Measurements from ENCODE around the gene ZDHHC11B. TPM values are rescaled to one million over a fixed set of nuclear protein-coding genes. Genes with fewer than 3 reads are reported as not detected.
"Not testable (repeated sequence)": the region's sequence is repeated elsewhere in the genome, so short reads cannot be mapped to it uniquely, and the experiment has no call there.

The ZDHHC11B gene
- total RNA-seq, 2 donors from 2014 or later, result 0.55 to 3.0 TPM

DNA sequence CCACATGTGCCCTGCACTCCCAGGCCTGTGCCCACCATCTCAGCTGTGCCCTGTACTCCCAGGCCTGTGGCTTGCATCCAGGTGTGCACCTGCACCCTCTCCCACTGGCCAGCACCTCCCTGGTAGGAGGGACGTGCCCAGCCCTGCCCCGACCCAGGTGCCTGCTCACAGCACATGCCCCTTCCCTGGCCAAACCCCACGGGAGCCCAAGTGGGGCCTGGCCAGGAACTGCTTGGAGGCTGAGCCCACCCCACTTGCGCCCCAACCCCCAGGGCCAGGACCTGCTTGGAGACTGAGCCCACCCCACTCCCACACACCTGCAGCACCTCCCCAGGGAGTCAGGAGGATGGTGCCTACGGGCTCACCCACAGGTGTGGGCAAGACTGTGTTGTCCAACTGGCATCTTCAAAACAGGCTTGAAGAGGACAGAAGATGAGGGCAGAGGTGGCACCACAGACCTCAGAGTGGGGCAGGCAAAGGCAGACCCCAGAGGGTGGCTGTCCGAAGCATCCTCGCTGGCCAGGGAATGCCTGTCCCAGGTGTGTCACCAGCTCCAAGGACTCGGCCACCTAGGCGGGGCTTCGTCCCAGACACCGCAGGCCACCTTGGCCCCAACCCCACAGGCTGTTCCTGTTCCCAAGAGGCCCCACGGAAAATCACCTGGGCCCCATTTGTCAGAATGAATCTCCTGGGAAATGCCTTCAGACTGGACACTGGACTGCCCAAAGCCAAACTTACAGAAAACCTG is 10.8 kb downstream of the ZDHHC11B start:
- Histone ChIP-seq H3K27ac (no peak overlapping the region), H3K4me3 (no peak overlapping the region), H3K9me3 (no peaks in the 10 kb centered on the region), H3K36me3 (no peaks in the 10 kb centered on the region), H3K27me3 (replicated peaks; ENCODE audit: insufficient read depth) (no peaks in the 10 kb centered on the region), H3K4me1 (replicated peaks) (no peaks in the 10 kb centered on the region)
- WGBS, result 82% methylated on average over 6 of the region's 12 CpGs
- DNase-seq (ENCODE audit: low spot score), result no peak
- intact Hi-C loops (cut with DNase I), result loop anchor here (2.0 to 10.0 kb wide), 2 partner anchors 91 to 121 kb away; partner anchors contain the start of genes BRD9 and TRIP13
- no peak for TF ChIP-seq POLR2A (IDR thresholded peaks at IDR 0.05)
- TF ChIP-seq, protein P1, sequence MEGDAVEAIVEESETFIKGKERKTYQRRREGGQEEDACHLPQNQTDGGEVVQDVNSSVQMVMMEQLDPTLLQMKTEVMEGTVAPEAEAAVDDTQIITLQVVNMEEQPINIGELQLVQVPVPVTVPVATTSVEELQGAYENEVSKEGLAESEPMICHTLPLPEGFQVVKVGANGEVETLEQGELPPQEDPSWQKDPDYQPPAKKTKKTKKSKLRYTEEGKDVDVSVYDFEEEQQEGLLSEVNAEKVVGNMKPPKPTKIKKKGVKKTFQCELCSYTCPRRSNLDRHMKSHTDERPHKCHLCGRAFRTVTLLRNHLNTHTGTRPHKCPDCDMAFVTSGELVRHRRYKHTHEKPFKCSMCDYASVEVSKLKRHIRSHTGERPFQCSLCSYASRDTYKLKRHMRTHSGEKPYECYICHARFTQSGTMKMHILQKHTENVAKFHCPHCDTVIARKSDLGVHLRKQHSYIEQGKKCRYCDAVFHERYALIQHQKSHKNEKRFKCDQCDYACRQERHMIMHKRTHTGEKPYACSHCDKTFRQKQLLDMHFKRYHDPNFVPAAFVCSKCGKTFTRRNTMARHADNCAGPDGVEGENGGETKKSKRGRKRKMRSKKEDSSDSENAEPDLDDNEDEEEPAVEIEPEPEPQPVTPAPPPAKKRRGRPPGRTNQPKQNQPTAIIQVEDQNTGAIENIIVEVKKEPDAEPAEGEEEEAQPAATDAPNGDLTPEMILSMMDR (IDR thresholded peaks at IDR 0.05), result no peak
- no peak for TF ChIP-seq POLR2AphosphoS5 (IDR thresholded peaks at IDR 0.05)

DNA sequence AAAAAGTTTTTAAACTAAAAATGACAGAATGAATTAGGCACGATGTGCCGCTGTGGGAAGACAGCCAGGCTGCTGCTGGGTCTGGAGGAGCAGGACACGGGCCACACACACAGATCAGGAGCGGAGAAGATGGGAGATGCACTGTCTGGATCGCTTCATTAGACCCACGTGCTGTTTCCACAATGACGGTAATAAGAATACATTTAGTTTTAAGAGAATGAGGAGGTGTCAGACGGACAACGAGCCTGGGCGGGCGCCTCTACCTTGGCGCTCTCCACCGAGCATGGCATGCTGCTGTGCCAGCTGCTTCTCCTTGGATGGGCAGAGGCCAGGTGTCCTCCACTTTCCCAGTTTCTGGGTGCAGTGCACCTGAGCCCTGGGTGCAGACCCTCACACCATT is 11.6 kb downstream of the ZDHHC11B start:
- not testable (repeated sequence) for H3K4me1 ChIP-seq (replicated peaks); H3K27me3 ChIP-seq (replicated peaks; ENCODE audit: insufficient read depth); H3K9me3 ChIP-seq; H3K4me3 ChIP-seq; H3K27ac ChIP-seq; DNase-seq (ENCODE audit: low spot score); H3K36me3 ChIP-seq
- 52% methylated on average over 13 of the region's 13 CpGs for WGBS
- intact Hi-C loops (cut with DNase I), result loop anchor here (10.0 kb wide), 1 partner anchor 122 kb away; the partner anchor contains the start of genes BRD9 and TRIP13

DNA sequence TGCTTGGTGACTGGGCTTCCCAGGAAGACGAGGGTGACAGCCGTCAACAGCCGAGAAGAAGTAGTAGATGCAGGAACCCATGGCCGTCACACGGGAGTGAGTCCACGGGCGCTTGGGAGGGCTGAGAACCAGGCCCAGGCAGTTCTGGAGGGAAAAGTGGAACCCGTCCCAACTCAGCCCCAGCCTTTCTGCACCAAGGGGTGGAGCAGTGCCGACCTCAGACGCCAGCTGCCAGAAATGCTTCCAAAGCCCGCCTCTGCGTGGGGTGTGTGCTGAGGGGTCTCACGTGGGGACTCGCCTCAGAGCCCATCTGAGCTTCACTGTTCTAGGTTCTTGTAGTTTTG is 12.0 kb downstream of the ZDHHC11B start:
- not testable (repeated sequence) for DNase-seq (ENCODE audit: low spot score); H3K27me3 ChIP-seq (replicated peaks; ENCODE audit: insufficient read depth); H3K4me1 ChIP-seq (replicated peaks); H3K4me3 ChIP-seq; H3K9me3 ChIP-seq; H3K36me3 ChIP-seq; H3K27ac ChIP-seq
- WGBS, result 39% methylated on average over 4 of the region's 14 CpGs
- intact Hi-C loops (cut with DNase I), result loop anchor here (10.0 kb wide), 1 partner anchor 122 kb away; the partner anchor contains the start of genes BRD9 and TRIP13

DNA sequence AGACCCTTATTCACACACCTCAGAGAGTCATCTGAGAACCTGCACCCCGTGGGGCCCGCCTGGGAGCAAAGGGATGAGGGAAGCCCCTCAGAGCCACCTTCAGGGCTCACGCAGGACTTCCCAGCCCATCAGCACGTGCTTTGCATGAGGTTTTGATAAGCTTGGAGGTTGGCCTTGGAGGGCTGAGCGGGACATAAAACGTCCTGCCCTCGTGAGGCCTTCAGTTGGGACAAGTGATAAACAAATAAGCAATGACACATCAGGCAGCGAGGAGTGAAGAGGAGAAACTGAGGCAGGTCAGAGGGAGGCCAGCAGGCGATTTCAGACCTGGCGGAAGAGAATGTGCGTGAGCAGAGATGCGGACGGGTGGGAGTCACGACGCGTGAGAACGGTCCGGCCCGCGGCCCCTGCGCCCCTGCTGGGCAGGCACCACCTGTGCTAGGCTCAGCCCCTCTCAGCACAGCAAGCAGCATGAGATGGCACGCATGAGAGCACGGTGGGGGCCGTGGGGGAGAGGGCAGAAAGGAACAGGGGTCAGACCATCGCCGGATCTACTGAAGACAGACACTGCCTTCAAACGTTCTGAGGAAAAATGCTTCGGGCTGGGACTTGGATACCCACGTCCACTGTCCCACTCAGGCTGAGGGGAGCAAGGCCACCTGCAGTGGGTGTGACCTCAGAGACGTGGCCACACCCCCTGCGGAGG is 12.5 kb downstream of the ZDHHC11B start:
- H3K27me3 ChIP-seq (replicated peaks; ENCODE audit: insufficient read depth); H3K27ac ChIP-seq; H3K4me1 ChIP-seq (replicated peaks); H3K9me3 ChIP-seq; H3K36me3 ChIP-seq; H3K4me3 ChIP-seq; DNase-seq (ENCODE audit: low spot score): not testable (repeated sequence)
- intact Hi-C loops (cut with DNase I), result loop anchor here (10.0 kb wide), 1 partner anchor 123 kb away; the partner anchor contains the start of genes BRD9 and TRIP13
- WGBS, result 56% methylated on average over 6 of the region's 31 CpGs

DNA sequence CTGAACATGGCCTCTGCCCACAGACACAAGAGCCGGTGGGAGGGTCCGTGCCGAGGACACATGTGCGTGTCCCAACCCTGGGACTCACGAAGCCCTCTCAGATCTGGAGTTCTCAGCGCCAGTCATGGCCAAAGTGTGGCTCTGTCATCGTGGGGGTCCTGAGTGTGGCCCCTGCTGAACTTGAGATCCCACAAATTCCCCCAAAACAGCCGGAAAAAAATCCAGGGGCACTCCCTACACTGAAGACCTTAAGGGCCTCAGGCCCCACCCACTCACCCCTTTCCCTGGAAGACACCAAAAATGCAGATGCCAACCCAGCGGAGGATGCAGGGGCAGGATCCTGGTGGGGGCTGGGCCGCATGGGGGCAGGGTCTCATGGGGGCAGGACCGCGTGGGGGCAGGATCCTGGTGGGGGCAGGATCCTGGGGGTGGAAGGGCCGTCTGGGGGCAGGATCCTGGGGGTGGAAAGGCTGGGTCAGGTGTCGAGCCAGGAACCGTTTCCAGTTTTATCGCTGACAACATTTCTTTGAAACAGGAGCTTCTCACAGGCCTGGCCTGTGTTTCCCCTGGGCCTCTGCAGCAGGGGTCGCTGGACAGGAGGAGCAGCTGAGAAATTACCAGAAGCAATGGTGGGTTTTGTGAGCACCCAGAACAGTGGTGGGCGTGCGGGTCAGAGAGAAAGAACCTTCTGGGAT is 13.3 kb downstream of the ZDHHC11B start:
- H3K36me3 ChIP-seq; DNase-seq (ENCODE audit: low spot score); H3K4me3 ChIP-seq; H3K27me3 ChIP-seq (replicated peaks; ENCODE audit: insufficient read depth); H3K9me3 ChIP-seq; H3K27ac ChIP-seq; H3K4me1 ChIP-seq (replicated peaks): not testable (repeated sequence)
- intact Hi-C loops (cut with DNase I), result loop anchor here (10.0 kb wide), 1 partner anchor 124 kb away; the partner anchor contains the start of genes BRD9 and TRIP13
- WGBS, result 82% methylated on average over 15 of the region's 19 CpGs

DNA sequence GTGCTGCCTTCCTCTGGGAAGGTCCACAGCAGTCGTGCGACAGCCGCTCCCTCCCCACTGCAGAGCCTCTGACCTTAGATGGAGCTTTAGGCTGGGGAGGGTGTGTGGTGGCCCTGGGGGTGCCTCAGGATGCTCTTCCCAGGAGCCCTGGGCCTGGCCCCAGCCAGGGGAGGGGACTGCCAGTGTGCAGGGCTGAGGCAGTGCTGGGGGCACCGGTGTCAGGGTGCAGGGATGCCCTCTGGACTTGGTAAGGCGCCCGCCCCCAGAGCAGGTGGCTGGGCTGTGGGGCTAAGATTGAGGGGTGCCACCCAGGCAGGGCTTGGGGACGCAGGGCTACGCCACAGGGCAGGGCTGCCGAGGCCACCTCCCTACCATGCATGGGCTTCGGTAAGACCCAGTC is 13.9 kb downstream of the ZDHHC11B start:
- H3K9me3 ChIP-seq; H3K4me3 ChIP-seq; DNase-seq (ENCODE audit: low spot score); H3K27me3 ChIP-seq (replicated peaks; ENCODE audit: insufficient read depth); H3K27ac ChIP-seq; H3K4me1 ChIP-seq (replicated peaks); H3K36me3 ChIP-seq: not testable (repeated sequence)
- 100% methylated on average over 2 of the region's 10 CpGs for WGBS
- intact Hi-C loops (cut with DNase I), result loop anchor here (10.0 kb wide), 1 partner anchor 124 kb away; the partner anchor contains the start of genes BRD9 and TRIP13

DNA sequence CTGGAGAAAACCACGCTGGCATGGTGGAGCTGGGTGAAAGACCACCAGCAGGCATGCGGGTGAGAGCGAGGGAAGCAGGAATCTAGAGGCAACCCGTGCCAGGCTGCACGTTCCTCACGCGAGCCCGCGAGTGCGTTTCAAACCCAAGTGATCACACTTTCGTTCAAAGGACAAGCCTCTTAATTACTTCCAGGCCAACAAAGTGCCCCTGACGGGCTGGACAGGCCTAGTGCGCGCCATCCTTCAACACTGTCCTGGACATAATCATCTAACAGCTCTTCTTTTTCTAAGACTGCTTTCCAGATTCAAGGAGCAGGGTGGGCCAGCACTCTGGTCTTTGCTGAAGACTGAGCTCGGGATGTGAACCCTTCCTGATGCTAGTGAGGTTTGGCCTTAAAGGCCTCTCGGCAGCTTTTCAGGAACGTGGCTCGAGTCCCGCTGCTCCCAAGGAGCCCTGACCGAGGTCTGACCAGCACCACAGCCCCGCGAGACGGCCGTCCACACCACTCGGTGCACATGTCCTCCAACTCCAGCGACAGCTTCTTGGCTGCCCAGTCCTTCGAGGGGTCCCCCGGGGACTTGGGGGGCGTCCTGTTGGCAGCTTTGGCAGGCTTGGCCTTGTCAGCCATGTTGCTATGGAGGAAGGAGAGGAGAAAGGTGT is 14.9 kb downstream of the ZDHHC11B start:
- not testable (repeated sequence) for H3K4me3 ChIP-seq; H3K36me3 ChIP-seq; DNase-seq (ENCODE audit: low spot score); H3K27me3 ChIP-seq (replicated peaks; ENCODE audit: insufficient read depth); H3K9me3 ChIP-seq; H3K27ac ChIP-seq; H3K4me1 ChIP-seq (replicated peaks)
- intact Hi-C loops (cut with DNase I), result loop anchor here (10.0 kb wide), 1 partner anchor 125 kb away; the partner anchor contains the start of genes BRD9 and TRIP13
- 81% methylated on average over 29 of the region's 29 CpGs for WGBS

All from prostate gland (tissue), 2 donors.